ENCODE results near the gene TSEN15.
"Not testable (repeated sequence)": the region's sequence is repeated elsewhere in the genome, so short reads cannot be mapped to it uniquely, and the experiment has no call there.

Gene TSEN15

DNA sequence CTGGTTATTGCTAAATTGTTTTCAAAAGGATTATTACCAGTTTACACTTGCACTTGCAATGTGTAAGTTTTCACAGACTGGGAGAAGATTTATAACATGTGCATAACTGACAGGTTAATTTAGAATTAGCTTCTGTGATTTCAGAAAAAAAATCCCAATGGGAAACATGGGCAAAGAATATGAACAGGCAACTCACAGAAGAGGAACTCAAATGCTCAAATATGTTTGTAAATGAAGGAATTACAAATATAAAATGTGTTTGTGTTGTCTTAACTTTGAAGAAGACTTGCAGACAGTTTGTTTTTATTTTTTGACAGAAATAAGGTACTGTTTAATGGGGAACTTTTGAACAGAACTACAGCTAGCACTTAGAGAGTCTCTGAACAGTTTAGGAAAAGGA is 8.4 kb downstream of the TSEN15 start:
- no peak for DNase-seq

DNA sequence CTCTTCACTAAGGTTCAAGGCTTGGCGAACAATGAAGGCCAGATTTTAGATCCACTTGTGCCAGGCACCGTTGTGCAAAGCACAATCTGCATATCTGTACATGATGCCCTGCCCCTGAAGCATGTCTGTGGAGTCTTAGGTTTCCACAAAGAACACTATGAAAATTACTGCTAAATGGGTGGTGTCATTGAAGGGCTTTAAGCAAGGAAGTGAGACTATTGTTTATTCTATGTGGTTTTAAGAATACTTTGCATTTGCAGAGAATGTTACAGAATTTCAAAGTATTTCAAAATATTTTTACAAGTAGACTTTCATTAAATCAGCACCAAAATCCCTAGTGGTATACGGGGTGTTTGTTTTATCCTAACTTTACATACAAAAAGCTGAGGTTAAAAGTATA is 8.8 kb downstream of the TSEN15 start:
- no peak for DNase-seq

DNA sequence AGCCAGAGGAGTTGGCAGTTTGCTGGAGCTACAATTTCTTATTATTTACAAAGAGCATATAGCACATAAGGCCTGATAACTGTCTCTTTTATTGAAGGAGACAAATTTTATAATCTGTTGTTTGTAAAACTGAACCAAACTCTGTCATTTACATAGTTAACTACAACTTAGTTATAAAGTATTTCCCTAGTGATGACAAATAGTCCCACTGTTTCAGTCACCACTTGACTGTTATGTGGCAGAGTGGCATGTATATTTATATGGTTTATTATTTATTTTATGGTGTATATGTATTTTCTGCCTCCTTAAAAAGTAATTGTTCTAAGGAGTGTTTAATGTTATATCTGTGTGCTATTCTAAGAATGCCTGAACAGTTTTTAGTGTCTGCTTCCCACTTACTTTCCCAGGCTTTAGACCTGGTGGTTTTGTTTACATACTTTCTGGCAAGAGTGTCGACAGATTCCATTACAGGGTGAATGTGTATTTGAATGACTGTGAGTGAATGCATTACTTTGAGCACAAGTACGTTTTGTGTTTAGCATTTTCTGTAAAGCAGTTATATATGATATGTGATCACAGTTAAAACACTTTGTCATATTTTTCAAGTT is 10.0 kb downstream of the TSEN15 start:
- DNase-seq: no peak

DNA sequence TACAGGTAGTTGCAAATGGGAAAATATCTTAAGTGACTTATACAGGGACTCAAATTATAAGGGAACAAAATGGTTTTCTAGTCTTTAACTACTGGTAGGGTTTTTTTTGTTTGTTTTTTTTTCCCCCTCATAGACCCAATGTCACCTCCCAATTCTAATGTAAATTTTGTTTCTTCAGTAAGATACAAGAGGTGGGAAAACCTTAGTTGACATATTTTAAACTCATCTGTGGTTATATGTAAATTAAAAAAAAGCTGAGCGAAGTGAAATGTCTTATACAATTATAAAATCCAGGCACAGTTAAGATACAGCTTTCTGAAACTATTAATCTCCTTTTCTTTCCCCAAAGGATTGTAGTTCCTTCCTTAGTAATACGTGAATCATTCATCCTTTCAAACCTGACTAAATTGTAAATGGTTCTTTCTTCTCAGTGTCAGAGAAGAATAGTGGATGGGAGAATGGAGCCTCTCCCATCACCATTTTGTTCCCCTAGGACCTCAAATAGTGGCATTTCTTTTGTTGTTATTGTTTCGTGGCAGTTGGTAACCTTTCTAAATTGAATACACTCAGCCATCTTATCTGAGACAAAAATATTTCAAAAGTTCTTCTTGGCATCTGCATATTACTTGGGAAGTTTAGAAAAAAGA is 11.2 kb downstream of the TSEN15 start:
- DNase-seq: no peak

DNA sequence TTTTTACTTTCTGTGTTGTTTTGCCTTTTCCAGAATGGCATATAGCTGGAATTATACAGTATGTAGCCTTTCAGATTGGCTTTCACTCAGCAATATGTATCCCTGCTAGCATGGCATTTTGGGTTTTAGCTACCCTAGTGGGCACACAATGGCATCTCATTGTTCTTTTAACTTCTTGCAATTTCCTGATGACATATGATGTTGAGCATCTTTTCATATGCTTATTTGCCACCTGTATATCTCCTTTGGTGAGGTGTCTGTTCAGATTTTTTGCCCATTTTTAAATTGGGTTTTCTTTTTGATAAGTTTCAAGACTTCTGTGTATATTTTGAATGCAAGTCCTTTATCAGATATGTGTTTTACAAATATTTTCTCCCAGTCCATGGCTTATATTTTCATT is 14.0 kb downstream of the TSEN15 start:
- DNase-seq: no peak

DNA sequence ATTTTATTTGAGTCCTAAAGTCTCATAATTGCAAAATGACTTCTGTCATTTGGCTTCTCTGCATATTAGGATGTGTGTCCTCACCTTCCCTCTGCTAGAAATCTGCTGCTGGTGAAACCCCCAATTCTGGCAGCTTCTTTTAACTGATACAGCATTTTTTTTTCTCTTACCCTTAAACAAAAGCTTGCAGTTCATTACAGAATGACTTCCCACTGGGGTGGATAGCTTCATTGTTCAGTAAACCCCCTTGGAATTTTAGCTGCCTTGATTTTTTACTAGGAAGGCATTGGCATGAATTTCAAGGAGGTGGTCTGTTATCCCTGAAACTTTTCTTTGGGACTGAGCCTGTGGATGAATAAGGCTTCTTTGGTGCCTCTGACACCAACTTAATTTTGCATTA is 16.8 kb downstream of the TSEN15 start:
- no peak for DNase-seq

DNA sequence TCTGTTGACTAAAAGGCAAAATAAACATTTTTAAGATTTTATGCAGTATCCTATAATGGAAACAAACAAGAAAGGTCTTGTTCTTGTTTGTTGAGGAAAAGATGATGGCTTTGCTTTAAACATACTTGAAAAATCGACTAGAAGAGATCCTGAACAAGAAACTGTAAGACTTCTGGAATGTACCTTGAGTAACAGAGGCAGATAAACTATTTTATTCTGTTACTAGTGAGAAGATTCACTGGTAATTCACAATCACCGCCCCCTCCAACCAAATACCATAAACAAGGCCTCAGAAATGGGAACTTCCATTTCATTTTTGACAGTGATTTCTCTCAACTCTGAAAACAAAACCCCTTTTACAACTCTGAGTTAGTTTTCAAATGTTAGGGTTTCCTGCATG is 18.1 kb downstream of the TSEN15 start:
- no peak for DNase-seq

DNA sequence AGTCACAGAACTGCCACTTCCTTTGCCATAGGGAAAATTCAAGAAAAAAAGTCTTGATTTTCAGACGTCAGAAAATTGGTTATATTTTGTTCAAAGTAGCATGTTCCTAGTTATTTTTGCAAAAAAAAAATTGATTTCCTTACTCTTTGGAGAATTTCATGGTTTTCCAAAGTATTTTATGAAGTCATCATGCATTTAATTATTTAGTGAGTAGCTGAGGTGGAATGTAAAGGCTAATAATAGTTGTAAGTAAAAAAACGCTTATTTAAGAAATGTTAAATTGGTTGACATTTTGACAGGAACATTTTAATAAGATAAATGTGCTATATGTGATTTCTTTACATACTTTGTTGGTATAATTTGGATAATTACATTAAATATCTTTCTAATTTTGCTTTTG is 20.8 kb downstream of the TSEN15 start:
- no peak for DNase-seq

DNA sequence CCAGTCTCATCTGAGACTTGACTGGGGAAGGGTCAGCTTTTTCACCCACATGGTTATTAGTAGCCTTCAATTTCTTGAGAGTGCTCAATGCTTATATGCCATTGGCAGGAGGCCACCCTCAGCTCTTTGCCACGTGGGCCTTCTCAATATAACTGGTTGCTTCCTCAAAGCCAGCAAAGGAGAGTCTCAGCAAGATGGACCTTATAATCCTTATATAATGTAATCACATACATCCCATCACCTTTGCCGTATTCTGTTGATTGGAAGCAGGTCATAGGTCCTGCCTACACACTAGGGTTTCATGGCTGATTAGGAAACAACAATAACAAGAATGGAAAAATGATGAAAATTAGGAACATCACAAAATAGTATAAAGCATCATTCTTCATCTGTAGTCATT is 22.9 kb downstream of the TSEN15 start:
- DNase-seq: no peak

DNA sequence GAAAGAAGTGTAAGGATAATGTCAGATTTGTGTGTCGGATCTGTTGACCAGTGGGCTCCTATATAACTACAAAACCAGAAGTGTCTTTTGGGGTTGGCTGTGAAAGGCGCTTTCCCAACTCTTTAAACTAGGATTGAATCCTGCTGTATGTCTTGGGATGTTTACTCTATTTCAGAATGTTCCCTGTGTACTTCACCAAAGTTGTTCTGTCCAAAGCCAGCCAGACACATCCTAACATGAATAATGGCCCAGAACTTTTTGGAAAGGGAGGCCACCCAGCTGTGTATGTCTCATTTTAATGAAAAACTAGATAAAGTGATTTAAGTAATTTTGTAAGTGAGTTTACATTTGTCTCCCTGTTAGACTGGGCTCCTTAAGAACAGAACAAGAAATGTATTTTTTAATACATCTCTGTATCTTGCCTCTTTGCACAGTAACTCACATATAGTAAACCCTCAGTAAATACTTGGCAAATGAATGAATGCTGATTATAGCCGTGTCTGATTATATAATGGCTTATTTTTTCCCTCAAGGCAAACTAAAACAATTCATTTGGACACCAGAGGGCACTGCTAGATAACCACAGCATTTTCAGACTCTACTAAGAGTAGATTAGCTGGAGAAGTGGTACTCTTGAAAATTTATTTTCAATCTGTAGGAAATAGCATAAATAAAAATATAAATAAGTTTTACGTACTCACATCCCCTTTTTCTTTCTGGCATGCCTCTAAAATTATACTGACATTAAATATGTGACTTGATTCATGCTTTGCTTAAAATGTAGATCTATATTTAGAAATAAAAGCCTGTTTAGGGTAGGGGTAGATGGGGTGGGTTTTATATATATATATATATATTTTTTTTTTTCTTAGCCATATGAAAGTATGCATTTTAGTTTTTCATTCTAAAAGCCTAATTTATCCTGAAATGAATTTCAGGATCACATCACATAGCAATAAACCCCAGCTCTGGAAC is 23.8 kb downstream of the TSEN15 start:
- DNase-seq: peak; percentile 75

DNA sequence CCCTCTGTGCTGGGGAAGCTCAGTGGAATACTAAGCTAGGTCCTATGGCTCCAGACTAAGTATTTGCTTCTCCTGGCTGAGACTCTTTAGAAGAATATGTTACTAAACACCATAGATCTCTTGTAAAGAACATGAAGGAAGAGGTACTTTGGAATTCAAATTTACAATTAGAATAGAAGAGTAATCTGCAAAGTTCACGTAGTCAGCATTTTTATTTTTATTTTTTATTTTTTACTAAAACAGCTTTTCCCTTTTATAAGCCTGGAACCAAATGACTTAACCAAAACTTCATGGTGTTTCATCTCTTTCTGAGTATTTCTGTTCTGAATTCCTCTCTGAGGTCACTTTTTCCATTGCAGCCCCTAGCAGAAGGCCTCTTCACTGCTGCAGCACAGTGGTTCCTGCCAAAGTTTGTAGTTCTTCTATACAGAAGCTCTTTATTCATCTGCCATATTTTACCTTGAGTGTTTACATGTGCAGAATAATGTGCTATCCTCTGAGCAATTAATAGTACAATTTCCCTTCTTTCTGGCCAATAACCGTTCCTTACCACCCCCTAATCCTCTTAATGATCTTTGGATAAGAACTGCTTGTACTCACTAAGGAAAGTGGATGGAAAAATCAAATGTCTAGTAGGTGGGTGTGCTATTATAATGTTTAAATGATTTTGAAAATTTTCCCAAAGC is 27.2 kb downstream of the TSEN15 start:
- DNase-seq: no peak

DNA sequence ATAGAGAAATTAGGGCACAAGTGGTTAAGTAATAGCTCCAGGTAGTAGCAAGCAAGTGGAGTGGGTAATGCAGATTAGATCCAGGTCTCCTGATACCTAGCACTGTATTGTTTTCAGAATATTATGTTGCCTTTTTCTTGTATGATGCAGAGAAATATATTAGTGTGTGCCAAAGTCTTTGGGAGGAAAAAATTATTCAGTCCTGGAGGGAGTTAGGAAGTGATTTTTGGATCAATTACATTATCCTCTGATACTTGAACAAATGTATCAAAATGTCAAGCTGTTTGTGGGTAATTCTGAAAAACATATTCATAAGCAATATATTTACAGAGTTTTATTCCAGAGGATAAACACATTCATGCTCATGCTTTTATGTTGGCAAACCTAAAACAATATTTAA is 28.8 kb downstream of the TSEN15 start:
- no peak for DNase-seq

DNA sequence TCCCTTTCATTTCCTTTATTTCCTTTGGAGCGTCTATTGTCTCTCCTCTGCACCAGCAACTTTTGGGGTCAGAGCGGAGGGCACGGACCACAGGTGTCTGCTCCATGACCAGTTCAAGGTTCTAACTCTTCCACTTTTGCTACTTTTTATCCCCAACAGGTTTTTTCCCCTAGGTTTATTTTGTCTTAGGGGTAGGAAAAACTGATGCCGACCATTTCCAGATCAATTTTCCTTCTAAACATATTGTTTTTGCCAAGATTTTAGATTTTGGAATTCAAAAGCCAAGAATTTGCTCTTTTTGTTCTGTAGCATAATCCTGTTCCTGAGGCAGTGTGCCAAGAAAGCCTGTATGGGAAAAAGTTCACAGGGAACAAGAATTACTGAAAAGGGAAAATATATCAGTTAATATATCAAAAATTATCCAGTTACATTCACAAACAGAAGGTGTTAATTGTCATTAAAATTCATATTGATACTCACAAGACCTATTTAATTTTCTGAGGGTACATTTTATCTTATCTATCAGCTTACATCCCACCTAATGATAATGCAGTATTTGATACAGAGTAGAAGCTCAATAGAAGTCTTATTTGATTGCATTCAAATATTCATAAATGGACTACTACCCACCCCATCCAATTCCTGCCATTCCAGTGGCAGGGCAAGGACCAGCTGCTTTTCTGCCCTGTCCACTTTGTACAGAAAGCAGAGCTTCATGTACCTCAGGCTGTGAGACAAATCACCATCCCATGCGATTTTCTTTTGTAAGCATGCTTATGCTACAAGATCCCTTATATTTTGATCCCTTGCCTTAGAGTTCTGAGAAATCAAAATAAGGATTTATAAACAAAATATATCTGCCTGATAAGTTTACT is 31.2 kb downstream of the TSEN15 start:
- no peak for DNase-seq

DNA sequence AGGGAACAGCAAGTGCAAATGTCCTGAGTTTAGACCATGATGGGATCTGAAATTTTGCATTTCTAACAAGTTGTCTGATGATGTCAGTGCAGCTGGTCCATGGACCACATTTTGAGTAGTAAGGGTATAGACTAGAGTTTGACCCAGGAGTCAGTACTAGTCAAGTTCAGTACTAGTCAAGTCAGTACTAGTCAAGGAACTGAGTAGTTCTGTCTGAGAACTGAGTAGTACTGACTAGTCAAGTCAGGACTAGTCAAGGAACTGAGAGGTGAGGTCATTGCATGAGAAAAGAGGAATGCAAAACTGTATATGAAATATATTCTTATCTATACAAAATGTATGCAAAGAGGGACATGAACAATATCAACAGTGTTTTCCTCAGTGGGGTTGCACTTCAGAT is 34.1 kb downstream of the TSEN15 start:
- DNase-seq: no peak

DNA sequence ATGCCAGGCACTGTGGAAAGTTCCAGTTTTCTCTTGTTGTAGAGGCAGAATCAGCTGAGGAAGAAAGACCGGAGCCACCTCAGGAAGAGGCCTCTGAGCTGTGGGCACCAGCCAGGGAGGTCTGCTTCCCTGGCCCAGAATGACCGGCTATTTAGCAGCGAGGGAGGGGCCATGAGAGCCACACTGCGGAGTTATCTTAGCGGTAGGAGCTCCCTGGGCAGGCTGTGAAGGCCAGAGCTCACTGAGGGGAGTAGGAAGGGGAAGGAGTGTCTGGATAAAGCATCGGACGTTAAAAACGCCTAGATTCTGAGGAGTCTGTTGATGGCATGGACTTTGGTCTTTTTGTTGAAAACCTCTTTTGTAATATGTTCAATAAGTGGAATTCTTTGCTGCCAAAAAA is 36.5 kb downstream of the TSEN15 start:
- DNase-seq: no peak

DNA sequence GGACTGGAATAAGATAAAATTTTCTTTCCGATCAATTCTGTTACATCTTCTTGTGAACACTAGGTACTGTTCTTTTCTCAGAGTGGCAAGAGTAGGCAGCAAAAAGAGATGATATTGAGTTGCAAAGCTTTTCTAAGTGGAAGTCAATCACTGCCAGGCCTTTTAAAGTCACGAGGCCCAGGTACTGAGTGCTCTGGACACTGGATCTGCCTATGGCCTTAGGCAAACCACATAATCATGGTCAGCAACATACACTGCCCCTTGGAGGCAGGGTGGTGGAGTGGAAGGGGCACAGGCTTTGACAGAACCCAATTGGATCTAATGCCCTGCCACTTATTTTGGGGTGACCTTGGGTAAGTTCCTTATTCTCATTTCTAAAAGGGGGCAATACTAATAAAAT is 41.5 kb downstream of the TSEN15 start:
- no peak for DNase-seq

DNA sequence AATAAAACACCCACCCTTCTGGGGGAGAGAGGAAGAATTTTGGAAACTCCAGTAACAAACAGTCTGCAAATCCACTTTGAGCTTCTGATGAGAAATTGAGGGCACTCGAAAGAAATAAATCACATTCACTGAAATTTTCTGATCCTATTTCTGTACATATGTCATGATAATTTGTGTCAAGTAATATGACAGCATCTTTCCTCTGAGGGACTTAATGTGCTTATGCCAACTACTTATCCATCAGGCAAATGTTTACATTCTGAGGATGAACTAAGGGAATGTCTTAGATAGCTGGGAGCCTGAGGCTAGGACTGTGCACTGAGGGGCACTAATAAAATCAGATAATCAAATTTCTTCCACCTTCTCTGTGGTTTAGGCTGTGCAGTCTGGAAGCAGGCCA is 44.5 kb downstream of the TSEN15 start:
- DNase-seq: no peak

DNA sequence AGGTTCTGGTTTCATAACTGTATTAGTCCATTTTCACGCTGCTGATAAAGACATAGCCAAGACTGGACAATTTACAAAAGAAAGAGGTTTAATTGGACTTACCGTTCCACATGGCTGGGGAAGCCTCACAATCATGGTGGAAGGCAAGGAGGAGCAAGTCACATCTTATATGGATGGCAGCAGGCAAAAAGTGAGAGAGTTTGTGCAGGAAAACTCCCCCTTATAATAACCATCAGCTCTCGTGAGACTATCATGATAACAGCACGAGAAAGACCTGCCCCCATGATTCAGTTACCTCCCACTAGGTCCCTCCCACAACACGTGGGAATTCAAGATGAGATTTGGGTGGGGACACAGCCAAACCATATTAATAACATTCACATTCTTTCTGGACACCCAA is 45.0 kb downstream of the TSEN15 start:
- not testable (repeated sequence) for DNase-seq

DNA sequence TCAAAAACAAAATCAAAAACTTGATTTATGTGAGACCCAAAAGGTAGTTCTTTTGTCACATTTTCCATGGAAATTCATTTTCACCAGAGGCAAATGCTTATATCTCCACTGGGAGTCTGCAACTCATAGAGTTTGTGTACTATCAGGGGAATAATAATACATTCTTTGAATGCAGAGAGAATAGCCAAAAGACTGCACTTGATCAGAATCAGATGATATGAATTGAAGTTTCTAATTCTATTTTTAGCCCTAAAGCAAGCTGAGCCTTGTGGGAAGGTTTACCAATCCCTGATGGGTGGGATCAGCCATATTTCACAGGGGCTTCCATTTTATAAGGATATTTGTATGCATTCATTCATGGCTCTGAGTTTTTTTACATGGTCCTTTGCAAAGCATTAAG is 49.6 kb downstream of the TSEN15 start:
- DNase-seq: no peak

DNA sequence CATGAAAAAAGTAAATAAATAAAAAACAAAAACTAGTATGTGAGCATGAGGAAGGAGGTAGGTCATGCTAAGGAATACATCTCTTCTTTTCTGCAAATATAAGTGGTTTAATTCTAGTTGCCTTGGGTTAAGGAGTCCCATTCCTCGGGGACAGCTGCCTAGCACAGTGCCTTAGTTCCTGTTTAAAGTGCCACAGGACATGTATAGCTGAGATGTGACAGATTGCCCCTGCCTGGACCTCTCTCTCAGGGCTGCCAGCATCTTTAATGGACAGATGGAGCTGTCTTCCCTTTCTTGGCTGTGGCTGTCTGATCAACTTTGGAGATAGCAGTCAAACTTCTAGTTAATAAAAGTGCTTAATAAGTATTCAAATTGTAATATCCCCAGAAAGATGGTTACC is 50.0 kb downstream of the TSEN15 start:
- no peak for DNase-seq

DNA sequence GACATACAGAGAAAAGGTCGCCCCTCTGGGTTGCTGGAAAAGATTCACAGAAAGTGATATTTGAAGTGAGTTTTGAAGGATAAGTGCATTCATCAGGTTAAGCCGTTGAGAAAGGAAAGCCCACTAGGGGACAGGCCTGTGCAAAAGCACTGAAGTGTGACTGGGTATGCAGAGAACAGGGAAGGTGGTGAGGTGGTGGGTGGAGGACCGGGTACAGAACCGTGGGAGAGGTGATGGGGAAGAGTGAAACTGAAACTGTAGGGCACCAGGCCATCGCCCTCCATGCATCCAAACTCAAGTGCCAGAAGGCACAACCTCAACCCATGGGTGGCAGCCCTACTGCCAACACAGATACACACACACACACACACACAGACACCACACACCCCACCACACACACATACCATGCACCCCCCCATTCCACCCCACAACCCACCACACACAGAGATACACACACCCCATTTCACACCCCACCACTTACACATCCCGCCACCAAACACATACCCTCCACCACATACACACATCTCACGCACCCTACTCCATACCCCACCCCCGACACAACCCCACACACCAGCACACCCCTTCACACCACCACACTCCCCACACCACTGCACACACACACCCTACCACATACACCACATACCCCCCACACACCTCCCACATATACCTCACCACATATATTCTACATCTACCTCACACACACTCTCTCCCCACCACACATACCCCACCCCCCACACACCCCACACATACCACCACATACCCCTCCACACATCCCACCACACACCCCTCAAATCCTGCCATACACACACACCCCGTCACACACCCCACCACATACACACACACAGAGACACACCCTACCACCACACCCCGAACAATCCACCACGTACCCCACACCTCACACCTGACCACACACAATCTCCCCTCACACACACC is 59.0 kb downstream of the TSEN15 start:
- DNase-seq: no peak
